ENCODE results near the gene KCNT2.

Gene KCNT2

GRCh38 chr1:196207612-196208217, 400.5 kb downstream of the KCNT2 start:
- no peak for DNase-seq (ENCODE audit: low read depth, low spot score)

- no peak for DNase-seq (ENCODE audit: low read depth, low spot score)
These were observed 402.4 kb downstream of the KCNT2 start for GRCh38 chr1:196205882-196206281.

DNA sequence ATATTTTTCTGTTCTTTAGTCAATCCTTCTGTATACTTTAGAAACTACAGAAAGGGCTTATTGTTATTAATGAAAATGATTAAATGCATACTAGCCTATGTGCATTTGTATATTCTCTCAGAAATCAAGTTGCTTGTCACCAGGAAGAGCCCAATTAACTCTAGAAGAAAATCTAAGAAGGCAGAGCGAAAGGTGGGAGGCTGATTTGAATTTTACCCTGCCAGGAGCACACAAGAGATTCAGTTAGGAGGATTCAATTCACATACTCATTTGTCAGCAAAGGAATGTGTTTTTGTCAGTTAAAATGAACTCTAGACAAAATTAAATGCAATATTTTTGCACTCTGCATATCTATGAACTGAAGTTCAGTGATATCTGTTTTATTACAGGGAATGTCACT, 411.8 kb downstream of the KCNT2 start:
- no peak for DNase-seq (ENCODE audit: low read depth, low spot score)

DNA sequence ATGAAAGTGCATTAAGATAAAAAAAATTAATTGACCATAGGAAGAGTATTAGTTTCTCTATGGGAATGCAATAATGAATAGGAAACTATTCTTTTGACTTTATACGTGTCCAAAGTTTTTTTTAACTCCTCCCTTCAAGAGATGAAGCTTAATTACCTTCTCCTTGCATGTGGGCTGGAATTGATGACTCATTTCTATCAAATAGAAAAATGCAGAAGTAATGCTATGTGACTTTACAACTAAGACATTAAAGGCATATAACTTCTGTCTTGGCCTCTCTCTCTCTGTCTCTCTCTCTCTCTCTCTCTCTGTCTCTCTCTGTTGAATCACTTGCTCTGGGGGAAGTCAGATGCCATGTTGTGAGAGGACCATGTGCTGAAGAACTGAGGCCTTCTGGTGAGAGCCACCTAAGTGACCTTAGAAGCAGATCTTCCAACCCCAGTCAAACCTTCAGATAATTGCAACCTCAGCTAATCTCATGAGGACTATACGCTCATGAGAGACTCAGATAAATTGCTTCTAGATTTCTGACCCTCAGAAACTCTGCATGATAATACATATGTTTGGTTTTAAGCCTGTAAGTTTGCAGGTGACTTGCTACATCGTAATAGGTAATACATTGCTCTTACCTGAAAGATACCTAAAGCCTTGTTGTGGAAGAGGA, 414.2 kb downstream of the KCNT2 start:
- DNase-seq (ENCODE audit: low read depth, low spot score) = no peak

- DNase-seq (ENCODE audit: low read depth, low spot score) = no peak
These were observed 424.3 kb downstream of the KCNT2 start for GRCh38 chr1:196183941-196184340.

DNA sequence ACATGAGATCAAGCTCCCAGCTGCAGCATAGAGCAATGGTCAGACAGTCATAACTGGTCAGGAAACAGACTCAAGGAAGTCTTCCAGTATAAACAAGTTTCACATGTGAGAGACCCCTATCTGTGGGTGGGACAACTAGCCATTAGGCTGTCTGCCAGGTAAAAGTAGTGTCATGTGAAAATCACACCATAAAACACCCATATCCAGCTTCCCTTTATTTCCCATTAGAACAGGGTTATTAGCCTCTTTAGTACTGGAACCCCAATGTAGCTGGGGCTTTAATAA, 426.7 kb downstream of the KCNT2 start:
- no peak for DNase-seq (ENCODE audit: low read depth, low spot score)

DNA sequence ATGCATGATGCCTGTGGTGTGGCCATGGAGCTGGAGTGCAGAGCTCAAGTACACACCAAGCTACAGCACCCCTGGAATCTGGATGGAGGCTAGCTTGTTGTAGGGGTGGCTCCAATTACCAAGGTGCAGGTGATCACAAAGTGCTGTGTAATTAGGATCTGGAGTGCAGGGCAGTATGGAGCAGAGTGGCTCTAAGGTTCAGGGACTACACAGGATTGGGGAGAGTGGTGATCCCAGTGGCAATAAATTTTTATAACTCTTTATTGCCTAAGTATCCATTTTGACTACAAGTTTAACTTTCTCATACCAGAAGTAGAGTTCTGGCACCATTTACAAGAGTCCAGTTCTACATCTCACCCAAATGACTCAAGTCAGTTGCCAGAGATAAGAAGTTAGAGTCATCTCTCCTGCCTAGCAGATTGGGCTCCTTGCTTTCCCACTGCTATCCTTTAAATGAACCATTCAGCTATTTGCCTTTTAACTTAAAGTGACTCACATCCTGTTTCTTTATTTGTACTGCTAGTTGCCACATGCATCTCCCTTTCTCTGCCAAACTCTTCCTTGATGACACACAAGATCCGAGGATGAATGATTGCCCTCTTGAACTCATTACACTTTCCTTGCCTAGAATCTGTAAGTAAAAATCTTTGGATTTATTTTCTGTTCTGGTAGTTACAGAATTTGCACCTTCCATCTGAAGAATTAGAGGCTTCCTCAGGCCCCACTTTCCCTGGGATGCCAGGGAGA, 427.2 kb downstream of the KCNT2 start:
- peak; percentile 4 for DNase-seq (ENCODE audit: low read depth, low spot score)

DNA sequence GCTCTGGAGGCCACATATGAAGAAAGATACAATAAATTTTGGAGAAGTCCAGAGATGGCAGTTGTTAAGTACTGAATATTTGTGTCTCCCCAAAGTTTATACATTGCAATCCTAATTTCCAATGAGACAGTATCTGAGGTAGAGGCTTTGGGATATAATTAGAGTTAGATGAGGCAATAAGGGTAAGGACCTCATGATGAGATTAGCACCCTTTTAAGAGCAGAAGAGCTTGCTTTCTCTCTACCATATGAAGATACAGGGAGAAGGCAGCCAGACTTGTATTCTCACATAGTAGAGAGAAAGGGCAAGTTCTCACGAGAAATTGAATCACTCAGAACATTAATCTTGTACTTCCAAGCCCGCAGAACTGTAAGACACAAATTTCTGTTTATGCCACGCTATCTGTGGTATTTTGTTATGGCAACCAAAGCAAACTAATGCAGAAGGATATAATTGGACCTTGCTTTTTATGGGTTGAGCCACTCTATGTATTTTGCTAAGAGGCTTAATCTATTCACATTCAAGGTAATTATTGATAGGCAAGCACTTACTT, 430.1 kb downstream of the KCNT2 start:
- DNase-seq (ENCODE audit: low read depth, low spot score) = no peak

Data from ELF-1 (cell line).